Skeletal muscle tissue (tissue), 4 donors: Measurements from ENCODE around the gene CHRNA4. TPM values are rescaled to one million over a fixed set of nuclear protein-coding genes. Genes with fewer than 3 reads are reported as not detected.
"Not testable (repeated sequence)": the region's sequence is repeated elsewhere in the genome, so short reads cannot be mapped to it uniquely, and the experiment has no call there.

ENCODE experiments used
- H3K27ac ChIP-seq: one replicate; pipeline ENCODE4 v1.7.0; 2013; ENCODE audit warnings: mild to moderate bottlenecking, low read depth, low read length, inconsistent platforms
- H3K27me3 ChIP-seq, 3 donors: one replicate each; pipeline ENCODE4 v1.7.0; 2013; ENCODE audit warnings: low read length in 3 of 3; ENCODE audit not compliant: control insufficient read depth in 3 of 3, insufficient read depth in 3 of 3
- H3K36me3 ChIP-seq, 3 donors: one replicate each; pipeline ENCODE4 v1.7.0; 2013; ENCODE audit warnings: low read length in 3 of 3; ENCODE audit not compliant: control insufficient read depth in 3 of 3, insufficient read depth in 3 of 3
- H3K4me1 ChIP-seq, 3 donors: one replicate each; pipeline ENCODE4 v1.7.0; 2013; ENCODE audit warnings: low read length in 3 of 3, mild to moderate bottlenecking in 3 of 3; ENCODE audit not compliant: control insufficient read depth in 3 of 3, insufficient read depth in 3 of 3
- H3K4me3 ChIP-seq, 3 donors: one replicate each; pipeline ENCODE4 v1.7.0; 2013; ENCODE audit warnings: low read length in 3 of 3
- H3K9ac ChIP-seq, 3 donors: one replicate each; pipeline ENCODE4 v1.7.0; 2013; ENCODE audit warnings: low read length in 3 of 3, mild to moderate bottlenecking in 3 of 3, moderate library complexity in 2 of 3, low read depth in 1 of 3
- H3K9me3 ChIP-seq, 3 donors: one replicate each; pipeline ENCODE4 v1.7.0; 2013; ENCODE audit warnings: low read length in 3 of 3; ENCODE audit not compliant: control insufficient read depth in 3 of 3
- total RNA-seq: library from RNA; depleted of rRNA; stranded (reverse); fragments of >200 nt; gene quantifications from one replicate; pipeline ENCODE4 v1.2.3, GENCODE V29; 2014
- donor health status: Osteomylitis.

The CHRNA4 gene
- total RNA-seq, 1 donor from 2014 or later, result 0.52 TPM

DNA sequence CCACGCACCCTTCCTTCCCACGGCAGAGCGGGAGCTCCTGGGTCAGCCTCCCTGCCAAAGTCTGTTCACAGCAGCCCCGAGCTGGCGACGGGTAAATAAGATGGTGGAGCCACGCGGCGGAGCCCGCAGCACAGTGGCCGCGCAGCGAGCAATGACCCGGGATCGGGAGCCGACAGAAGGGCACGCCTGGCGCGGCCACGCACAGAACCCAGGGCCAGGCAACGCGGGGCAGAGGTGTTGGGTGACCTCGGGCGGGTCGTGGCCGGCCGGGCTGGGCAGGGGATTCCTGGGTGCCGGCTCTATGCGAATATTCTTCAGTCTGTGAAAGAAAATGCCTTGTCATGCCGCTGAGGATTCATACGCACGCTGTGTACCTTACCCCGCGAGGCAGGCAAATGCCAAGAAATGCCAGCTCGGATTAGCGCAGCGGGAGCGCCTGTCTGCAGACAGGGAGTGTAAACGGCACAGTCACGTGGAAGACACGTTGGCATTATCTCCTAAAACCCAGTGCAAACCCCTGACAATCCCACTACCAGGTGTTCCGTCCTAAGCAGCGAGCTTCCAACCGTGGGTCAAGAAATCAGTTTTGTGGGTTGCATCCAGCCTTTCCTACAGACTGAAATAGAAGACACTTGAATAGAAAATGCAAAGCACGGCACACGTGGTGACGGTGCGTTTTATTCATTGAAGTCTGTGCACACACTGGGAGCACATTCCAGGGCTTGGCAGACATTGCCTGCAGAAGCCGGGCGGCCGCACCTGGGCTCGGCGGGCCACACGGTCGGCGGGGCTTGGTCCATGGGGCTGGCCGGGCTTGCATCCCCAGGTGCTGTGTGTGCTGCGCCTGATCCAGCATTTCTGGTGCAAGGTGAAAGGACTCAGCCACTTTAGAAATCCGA lies 18.3 kb downstream of the CHRNA4 start:
- H3K4me3 ChIP-seq, result no peak overlapping the region
- H3K27ac ChIP-seq, result no peak overlapping the region
- H3K27me3 ChIP-seq, result peaks cover 56 to 69% (median 63%) of the 10 kb centered on the region in 3 donors
- H3K9ac ChIP-seq, result no peak overlapping the region
- H3K36me3 ChIP-seq, result no peaks in the 10 kb centered on the region
- H3K4me1 ChIP-seq, result peaks cover 0 to 4% (median 0%) of the 10 kb centered on the region in 3 donors
- H3K9me3 ChIP-seq, result no peaks in the 10 kb centered on the region

DNA sequence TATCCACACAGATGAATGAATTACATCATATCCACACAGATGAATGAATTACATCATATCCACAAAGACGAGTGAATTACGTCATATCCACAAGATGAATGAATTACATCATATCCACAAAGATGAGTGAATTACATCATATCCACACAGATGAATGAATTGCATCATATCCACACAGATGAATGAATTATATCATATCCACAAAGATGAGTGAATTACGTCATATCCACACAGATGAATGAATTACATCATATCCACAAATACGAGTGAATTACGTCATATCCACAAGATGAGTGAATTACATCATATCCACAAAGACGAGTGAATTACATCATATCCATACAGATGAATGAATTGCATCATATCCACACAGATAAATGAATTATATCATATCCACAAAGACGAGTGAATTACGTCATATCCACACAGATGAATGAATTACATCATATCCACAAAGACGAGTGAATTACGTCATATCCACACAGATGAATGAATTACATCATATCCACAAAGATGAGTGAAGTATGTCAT lies 20.9 kb downstream of the CHRNA4 start:
- H3K4me1 ChIP-seq, H3K4me3 ChIP-seq, H3K27ac ChIP-seq, H3K36me3 ChIP-seq, H3K9me3 ChIP-seq, H3K9ac ChIP-seq: not testable (repeated sequence)
- H3K27me3 ChIP-seq, result peaks cover 56 to 65% (median 60%) of the 10 kb centered on the region in 3 donors

GRCh38 chr20:63339154-63340094 lies 21.7 kb downstream of the CHRNA4 start:
- H3K27me3 ChIP-seq, result peaks cover 55 to 65% (median 58%) of the 10 kb centered on the region in 3 donors
- H3K9me3 ChIP-seq, H3K36me3 ChIP-seq, H3K9ac ChIP-seq, H3K27ac ChIP-seq, H3K4me1 ChIP-seq, H3K4me3 ChIP-seq: not testable (repeated sequence)

GRCh38 chr20:63337786-63338420 lies 23.2 kb downstream of the CHRNA4 start:
- H3K4me3 ChIP-seq, result no peak overlapping the region
- no peaks in the 10 kb centered on the region for H3K36me3 ChIP-seq
- H3K9me3 ChIP-seq, result no peaks in the 10 kb centered on the region
- H3K27me3 ChIP-seq, result peaks cover 51 to 61% (median 58%) of the 10 kb centered on the region in 3 donors
- H3K9ac ChIP-seq, result no peak overlapping the region
- H3K4me1 ChIP-seq, result no peaks in the 10 kb centered on the region
- H3K27ac ChIP-seq, result no peak overlapping the region

DNA sequence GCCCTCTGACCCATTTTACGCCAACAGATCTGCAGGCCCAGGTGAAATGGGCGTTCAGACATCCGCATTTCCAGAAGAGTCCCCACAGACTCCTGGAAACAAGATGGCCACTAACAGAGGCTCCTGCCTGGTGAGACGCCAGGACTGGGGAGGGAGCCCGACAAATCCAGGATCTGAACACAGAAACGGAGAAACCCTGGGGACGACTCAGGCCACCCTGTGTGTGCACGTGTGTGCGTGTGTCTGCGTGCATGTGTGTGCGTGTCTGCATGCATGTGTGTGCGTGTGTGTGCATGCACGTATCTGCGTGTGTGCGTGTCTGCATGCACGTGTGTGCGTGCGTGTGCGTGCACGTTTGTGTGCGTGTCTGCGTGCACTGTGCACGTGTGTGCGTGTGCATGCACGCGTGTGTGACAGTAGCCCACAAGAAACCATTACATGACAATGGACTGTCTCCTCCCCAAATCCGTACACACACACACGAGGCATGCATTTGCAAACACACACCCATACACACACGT lies 24.9 kb downstream of the CHRNA4 start:
- peaks cover 45 to 58% (median 56%) of the 10 kb centered on the region in 3 donors for H3K27me3 ChIP-seq
- no peaks in the 10 kb centered on the region for H3K4me1 ChIP-seq
- no peak overlapping the region for H3K9ac ChIP-seq

DNA sequence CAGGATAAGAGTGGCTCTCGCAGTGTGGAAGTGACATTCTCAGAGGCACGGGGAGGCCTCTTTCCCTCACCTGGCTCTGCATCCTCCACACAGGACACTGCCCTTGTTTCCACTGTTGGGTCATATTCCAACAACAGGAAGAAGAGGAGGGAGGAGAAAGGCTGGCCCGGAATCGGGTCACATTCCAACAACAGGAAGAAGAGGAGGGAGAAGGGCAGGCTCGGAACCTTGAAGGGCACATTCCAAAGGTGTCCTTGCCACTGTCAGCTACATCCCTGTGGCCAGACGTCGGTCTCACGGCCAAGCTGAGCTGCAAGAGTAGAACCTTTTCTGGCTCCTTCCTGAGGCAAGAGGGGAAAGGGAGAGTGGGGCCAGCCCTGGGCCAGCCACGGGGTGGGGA lies 25.4 kb downstream of the CHRNA4 start:
- Histone ChIP-seq H3K27me3 (peaks cover 44 to 61% (median 61%) of the 10 kb centered on the region in 3 donors), H3K27ac (no peak overlapping the region), H3K4me1 (no peaks in the 10 kb centered on the region), H3K36me3 (no peaks in the 10 kb centered on the region), H3K9ac (no peak overlapping the region), H3K4me3 (no peak overlapping the region), H3K9me3 (no peaks in the 10 kb centered on the region)

More for the DNA sequence above, 24.9 kb downstream of the CHRNA4 start:
- no peak overlapping the region for H3K27ac ChIP-seq
- H3K36me3 ChIP-seq, result no peaks in the 10 kb centered on the region
- no peaks in the 10 kb centered on the region for H3K9me3 ChIP-seq
- no peak overlapping the region for H3K4me3 ChIP-seq

DNA sequence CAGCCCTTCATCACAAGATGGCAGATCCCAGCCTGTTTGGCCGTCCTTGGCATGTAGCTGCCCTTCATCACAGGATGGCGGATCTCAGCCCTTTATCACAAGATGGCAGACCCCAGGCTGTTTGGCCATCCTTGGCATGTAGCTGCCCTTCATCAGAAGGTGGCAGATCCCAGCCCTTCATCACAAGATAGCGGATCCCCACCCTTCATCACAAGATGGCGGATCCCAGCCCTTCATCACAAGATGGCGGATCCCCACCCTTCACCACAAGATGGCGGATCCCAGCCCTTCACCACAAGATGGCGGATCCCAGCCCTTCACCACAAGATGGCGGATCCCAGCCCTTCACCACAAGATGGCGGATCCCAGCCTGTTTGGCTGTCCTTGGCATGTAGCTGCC lies 26.1 kb downstream of the CHRNA4 start:
- H3K36me3 ChIP-seq, H3K4me3 ChIP-seq, H3K27ac ChIP-seq, H3K9ac ChIP-seq, H3K4me1 ChIP-seq, H3K9me3 ChIP-seq: not testable (repeated sequence)
- H3K27me3 ChIP-seq, result peaks cover 48 to 67% (median 66%) of the 10 kb centered on the region in 3 donors

- Histone ChIP-seq H3K27ac (no peak overlapping the region), H3K4me3 (no peak overlapping the region), H3K27me3 (peaks cover 52 to 74% (median 72%) of the 10 kb centered on the region in 3 donors), H3K9me3 (no peaks in the 10 kb centered on the region), H3K36me3 (no peaks in the 10 kb centered on the region), H3K9ac (no peak overlapping the region), H3K4me1 (no peaks in the 10 kb centered on the region)
Measured at GRCh38 chr20:63334356-63334755, 26.8 kb downstream of the CHRNA4 start.

DNA sequence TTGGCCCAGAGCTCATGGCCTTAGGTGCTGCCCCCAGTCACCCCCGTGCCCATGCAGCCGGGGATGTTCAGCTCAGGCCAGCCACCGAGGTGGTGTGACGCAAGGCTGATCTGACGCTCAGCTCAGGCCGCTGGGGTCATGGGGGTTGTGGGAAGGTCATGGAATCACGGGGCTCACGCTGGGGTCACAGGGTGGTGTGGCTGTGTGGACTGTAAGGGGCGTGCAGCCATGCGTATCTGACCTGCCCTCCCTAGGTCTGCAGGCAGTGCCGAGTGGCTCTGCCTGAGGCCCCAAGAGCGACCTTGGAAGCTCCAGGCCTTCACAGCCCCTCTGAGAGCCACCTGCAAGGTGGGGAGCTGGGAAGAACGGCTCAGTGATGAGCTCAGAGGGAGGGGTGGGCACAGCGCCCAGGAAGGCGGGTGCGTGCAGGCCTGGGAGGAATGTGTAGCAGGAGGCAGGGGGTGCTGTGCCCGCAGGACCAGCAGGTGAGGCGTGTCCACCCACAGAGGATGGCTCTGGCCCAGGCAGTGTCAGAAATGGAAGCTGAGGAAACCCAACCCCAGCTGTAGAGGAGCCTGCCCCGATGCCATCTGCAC lies 27.8 kb downstream of the CHRNA4 start:
- no peaks in the 10 kb centered on the region for H3K4me1 ChIP-seq
- H3K9me3 ChIP-seq, result no peaks in the 10 kb centered on the region
- H3K27ac ChIP-seq, result no peak overlapping the region
- H3K9ac ChIP-seq, result no peak overlapping the region
- H3K36me3 ChIP-seq, result no peaks in the 10 kb centered on the region
- peaks cover 53 to 78% (median 69%) of the 10 kb centered on the region in 3 donors for H3K27me3 ChIP-seq
- H3K4me3 ChIP-seq, result no peak overlapping the region
